ENCODE measurements around the gene RYR3.
"Not testable (repeated sequence)": the region's sequence is repeated elsewhere in the genome, so short reads cannot be mapped to it uniquely, and the experiment has no call there.

- TF ChIP-seq CTCF (IDR thresholded peaks at IDR 0.05; ENCODE audit: insufficient read depth, low read length, poor library complexity, severe bottlenecking); EZH2phosphoT487 (conservative IDR thresholded peaks at IDR 0.05; ENCODE audit: low read length): not testable (repeated sequence)
These were observed 287.6 kb downstream of the RYR3 start for GRCh38 chr15:33598382-33598781.

All from SU-DHL-6 (cell line).